Lower leg skin (tissue), 4 donors: ENCODE measurements around the gene DMBT1. TPM values are rescaled to one million over a fixed set of nuclear protein-coding genes. Genes with fewer than 3 reads are reported as not detected.

Experiments
- DNase-seq, 2 donors: peaks; one replicate each; pipeline ENCODE4 v3.0.0-alpha.2; 2019; ENCODE audit warnings: low spot score in 2 of 2
- H3K4me3 ChIP-seq: fragments of 200-600 bp; sonication (generic); 2 replicates; pipeline ENCODE4 v1.5.1; 2017; ENCODE audit warnings: mild to moderate bottlenecking, low read depth; ENCODE audit not compliant: poor library complexity, severe bottlenecking
- CTCF ChIP-seq, 3 donors: fragments of 450-650 bp; IDR thresholded peaks; one replicate each; pipeline ENCODE4 v1.5.1; 2016; ENCODE audit warnings: antibody characterized with exemption in 3 of 3, mild to moderate bottlenecking in 3 of 3, moderate library complexity in 2 of 3
- POLR2A ChIP-seq, 2 donors: fragments of 450-650 bp; IDR thresholded peaks; one replicate each; pipeline ENCODE4 v1.6.1; 2016 to 2017; ENCODE audit warnings: antibody characterized with exemption in 2 of 2, mild to moderate bottlenecking in 1 of 2, moderate library complexity in 1 of 2
- WGBS, 2 donors: methylation state at CpG; one replicate each; pipeline ENCODE4 v1.1.5; 2018; 5-methylcytosine and 5-hydroxymethylcytosine counted together
- intact Hi-C: fragments of 100-400 bp; cut with DNase I; formaldehyde crosslinking; loops from one replicate; pipeline ENCODE4 v1.15.0; 2023; ENCODE audit warnings: low total_unique reads
- total RNA-seq, 4 donors: library from RNA; depleted of rRNA; stranded (reverse); fragments of >200 nt; gene quantifications; one replicate each; pipeline ENCODE4 v1.1.0, GENCODE V29; 2016

The DMBT1 gene
- total RNA-seq, 4 donors from 2014 or later: 0.04 to 0.29 (median 0.26) TPM; not detected in 1

DNA sequence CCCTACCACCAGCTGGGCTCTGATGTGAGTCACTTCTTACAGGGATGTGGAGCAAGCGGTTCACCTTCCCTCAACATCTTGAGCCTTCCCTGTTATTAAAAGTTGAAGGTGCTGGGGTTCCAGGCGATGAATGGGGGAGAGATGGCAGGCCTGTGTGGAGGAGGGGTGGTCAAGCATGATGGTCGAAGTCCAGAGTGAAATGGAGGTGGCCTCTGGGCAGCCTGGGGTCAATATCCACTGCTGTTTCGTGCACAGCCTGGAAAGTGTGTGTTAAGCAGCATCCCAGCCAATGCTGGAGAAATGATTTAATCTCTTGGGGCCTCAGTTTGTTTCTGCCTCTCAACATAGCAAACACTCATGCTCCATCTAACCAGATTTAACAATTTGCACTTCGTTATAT is 33.7 kb upstream of the DMBT1 start:
- H3K4me3 ChIP-seq: no peak overlapping the region
- intact Hi-C loops: no loop called here
- TF ChIP-seq CTCF (IDR thresholded peaks at IDR 0.05) (no peak), POLR2A (IDR thresholded peaks at IDR 0.05) (no peak)
- WGBS, 2 donors: 87 to 88% methylated on average over 5 of the region's 5 CpGs
- DNase-seq: no peak

GRCh38 chr10:122530177-122530576 is 30.4 kb upstream of the DMBT1 start:
- TF ChIP-seq CTCF (IDR thresholded peaks at IDR 0.05): no peak
- peak in 1 of 2 donors; percentile 83 for DNase-seq
- no peak overlapping the region for H3K4me3 ChIP-seq
- intact Hi-C loops: no loop called here
- WGBS, 2 donors: 63 to 89% methylated on average over 11 of the region's 11 CpGs

- intact Hi-C loops: no loop called here
- DNase-seq: peak in 1 of 2 donors; percentile 8
- WGBS, 2 donors: 94 to 95% methylated on average over 5 of the region's 5 CpGs
- no peak overlapping the region for H3K4me3 ChIP-seq
- TF ChIP-seq CTCF (IDR thresholded peaks at IDR 0.05) (no peak), POLR2A (IDR thresholded peaks at IDR 0.05) (no peak)
Observed at GRCh38 chr10:122531261-122531660, 29.3 kb upstream of the DMBT1 start.

- WGBS, 2 donors: 17 to 27% methylated on average over 3 of the region's 3 CpGs
- TF ChIP-seq POLR2A (IDR thresholded peaks at IDR 0.05) (no peak), CTCF (IDR thresholded peaks at IDR 0.05) (no peak)
- no peak overlapping the region for H3K4me3 ChIP-seq
- intact Hi-C loops: no loop called here
- DNase-seq: peak in 1 of 2 donors; percentile 48
Observed at GRCh38 chr10:122531939-122532338, 28.6 kb upstream of the DMBT1 start.

DNA sequence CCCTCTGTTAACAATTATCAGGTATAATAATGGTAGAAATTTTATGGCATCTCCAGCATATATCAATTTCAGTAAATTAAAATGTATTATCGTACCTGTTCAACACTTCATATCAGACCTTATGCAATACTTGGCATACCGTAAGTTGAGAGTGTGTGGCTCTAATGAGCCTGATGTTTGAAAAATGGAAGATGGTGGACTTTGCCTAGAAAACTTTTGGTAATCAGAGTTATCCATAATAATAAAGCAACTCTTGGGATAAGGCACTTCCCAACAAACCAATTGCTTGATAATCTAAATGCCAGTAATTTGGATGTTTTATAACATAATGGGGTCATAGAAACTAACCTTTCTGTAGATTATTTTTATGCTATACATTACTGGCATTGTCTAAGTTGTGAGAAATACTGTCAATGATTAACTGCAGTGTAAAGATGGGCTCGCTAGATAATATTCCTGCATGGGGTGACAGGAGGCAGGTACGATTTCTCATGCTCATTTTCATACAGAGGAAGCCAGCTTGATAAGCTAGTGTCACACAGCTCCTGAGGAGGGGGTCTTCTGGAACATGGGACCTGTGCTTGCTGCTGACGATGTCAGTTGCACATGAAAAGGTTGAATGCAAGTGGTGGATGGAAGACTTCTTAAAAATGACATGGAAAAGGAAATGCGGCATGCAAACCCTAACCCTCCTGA is 27.8 kb upstream of the DMBT1 start:
- peak in 1 of 2 donors; percentile 13 for DNase-seq
- intact Hi-C loops: no loop called here
- 91 to 94% methylated on average over 6 of the region's 6 CpGs for WGBS, 2 donors
- no peak for TF ChIP-seq POLR2A (IDR thresholded peaks at IDR 0.05)
- no peak for TF ChIP-seq CTCF (IDR thresholded peaks at IDR 0.05)
- no peak overlapping the region for H3K4me3 ChIP-seq

GRCh38 chr10:122537545-122537944 is 23.0 kb upstream of the DMBT1 start:
- no peak overlapping the region for H3K4me3 ChIP-seq
- TF ChIP-seq CTCF (IDR thresholded peaks at IDR 0.05) (no peak), POLR2A (IDR thresholded peaks at IDR 0.05) (no peak)
- DNase-seq: no peak
- intact Hi-C loops: no loop called here
- WGBS, 2 donors: 89 to 97% methylated on average over 2 of the region's 2 CpGs
